BLaER1 (cell line): ENCODE data around the gene ORM1.
"Not testable (repeated sequence)": the region's sequence is repeated elsewhere in the genome, so short reads cannot be mapped to it uniquely, and the experiment has no call there.

ENCODE experiments used
- H3K27ac ChIP-seq: shearing (Covaris generic); formaldehyde crosslinking; 2 replicates; pipeline ENCODE4 v1.8.1; 2022
- H3K27me3 ChIP-seq: shearing (Covaris generic); formaldehyde crosslinking; 2 replicates; pipeline ENCODE4 v1.8.1; 2022
- H3K36me3 ChIP-seq: shearing (Covaris generic); formaldehyde crosslinking; 2 replicates; pipeline ENCODE4 v1.8.1; 2022
- H3K4me1 ChIP-seq: shearing (Covaris generic); formaldehyde crosslinking; 2 replicates; pipeline ENCODE4 v1.8.1; 2022
- H3K4me2 ChIP-seq: shearing (Covaris generic); formaldehyde crosslinking; 2 replicates; pipeline ENCODE4 v1.8.1; 2022
- H3K4me3 ChIP-seq: shearing (Covaris generic); formaldehyde crosslinking; 2 replicates; pipeline ENCODE4 v1.8.1; 2022
- H3K9ac ChIP-seq: shearing (Covaris generic); formaldehyde crosslinking; 2 replicates; pipeline ENCODE4 v1.8.1; 2022
- H3K9me3 ChIP-seq: shearing (Covaris generic); formaldehyde crosslinking; 2 replicates; pipeline ENCODE4 v1.8.1; 2022
- H4K20me1 ChIP-seq: shearing (Covaris generic); formaldehyde crosslinking; 2 replicates; pipeline ENCODE4 v1.8.1; 2022
- Cebpa-rat ChIP-seq: shearing (Covaris generic); IDR thresholded peaks from 2 replicates; pipeline ENCODE4 v1.8.1; 2022

The ORM1 gene

GRCh38 chr9:114314256-114314867, 8.5 kb upstream of the ORM1 start:
- Histone ChIP-seq H3K4me3 (no peak overlapping the region), H4K20me1 (no peaks in the 10 kb centered on the region), H3K9me3 (no peaks in the 10 kb centered on the region), H3K27ac (no peak overlapping the region), H3K4me2 (no peak overlapping the region), H3K4me1 (peaks cover 18% of the 10 kb centered on the region), H3K27me3 (no peaks in the 10 kb centered on the region), H3K36me3 (peaks cover 28% of the 10 kb centered on the region), H3K9ac (no peak overlapping the region)
- TF ChIP-seq Cebpa-rat, result no peak

GRCh38 chr9:114314881-114315722, 7.8 kb upstream of the ORM1 start:
- peaks cover 18% of the 10 kb centered on the region for H3K4me1 ChIP-seq
- no peak overlapping the region for H3K27ac ChIP-seq
- peaks cover 23% of the 10 kb centered on the region for H3K36me3 ChIP-seq
- H3K4me2 ChIP-seq, result no peak overlapping the region
- H3K4me3 ChIP-seq, result no peak overlapping the region
- H4K20me1 ChIP-seq, result no peaks in the 10 kb centered on the region
- no peak overlapping the region for H3K9ac ChIP-seq
- no peak for TF ChIP-seq Cebpa-rat
- no peaks in the 10 kb centered on the region for H3K9me3 ChIP-seq
- no peaks in the 10 kb centered on the region for H3K27me3 ChIP-seq

GRCh38 chr9:114315723-114316363, 7.1 kb upstream of the ORM1 start:
- H3K36me3 ChIP-seq, result peaks cover 16% of the 10 kb centered on the region

GRCh38 chr9:114316605-114317230, 6.2 kb upstream of the ORM1 start:
- Histone ChIP-seq H3K36me3 (peaks cover 8% of the 10 kb centered on the region; the same call in 1 of the 2 replicates), H3K9ac (no peak overlapping the region; the same call in 1 of the 2 replicates), H3K27me3 (no peaks in the 10 kb centered on the region), H3K4me3 (no peak overlapping the region), H3K4me2 (peak overlapping the region; percentile 21; the same call in 1 of the 2 replicates), H4K20me1 (no peaks in the 10 kb centered on the region), H3K9me3 (no peaks in the 10 kb centered on the region), H3K27ac (peak overlapping the region; percentile 28; the same call in 1 of the 2 replicates), H3K4me1 (peaks cover 18% of the 10 kb centered on the region)
- no peak for TF ChIP-seq Cebpa-rat

More at GRCh38 chr9:114315723-114316363, 7.1 kb upstream of the ORM1 start:
- Histone ChIP-seq H3K9me3 (no peaks in the 10 kb centered on the region), H3K4me3 (no peak overlapping the region), H3K27me3 (no peaks in the 10 kb centered on the region), H3K4me2 (no peak overlapping the region), H3K9ac (no peak overlapping the region), H4K20me1 (no peaks in the 10 kb centered on the region), H3K27ac (no peak overlapping the region), H3K4me1 (peaks cover 18% of the 10 kb centered on the region)
- TF ChIP-seq Cebpa-rat, result no peak

- no peaks in the 10 kb centered on the region for H4K20me1 ChIP-seq
- H3K4me3 ChIP-seq, result no peak overlapping the region
- H3K27me3 ChIP-seq, result no peaks in the 10 kb centered on the region
- peak overlapping the region; percentile 70 for H3K27ac ChIP-seq
- H3K9ac ChIP-seq, result no peak overlapping the region
- peak overlapping the region; percentile 26; the same call in 1 of the 2 replicates for H3K4me2 ChIP-seq
- H3K4me1 ChIP-seq, result peaks cover 18% of the 10 kb centered on the region
- no peaks in the 10 kb centered on the region for H3K36me3 ChIP-seq
- no peaks in the 10 kb centered on the region for H3K9me3 ChIP-seq
- TF ChIP-seq Cebpa-rat, result peak; percentile 85
These were observed 5.1 kb upstream of the ORM1 start for GRCh38 chr9:114317665-114318357.

- no peak overlapping the region; the same call in 1 of the 2 replicates for H3K4me2 ChIP-seq
- peak overlapping the region; percentile 70; the same call in 1 of the 2 replicates for H3K27ac ChIP-seq
These were observed 4.5 kb upstream of the ORM1 start for GRCh38 chr9:114318416-114318815.

GRCh38 chr9:114319147-114319546, 3.8 kb upstream of the ORM1 start:
- Histone ChIP-seq H4K20me1 (no peaks in the 10 kb centered on the region), H3K27me3 (no peaks in the 10 kb centered on the region), H3K27ac (no peak overlapping the region), H3K9me3 (no peaks in the 10 kb centered on the region), H3K4me1 (peaks cover 18% of the 10 kb centered on the region), H3K9ac (no peak overlapping the region), H3K4me2 (no peak overlapping the region), H3K4me3 (no peak overlapping the region), H3K36me3 (no peaks in the 10 kb centered on the region)
- TF ChIP-seq Cebpa-rat, result no peak

More at GRCh38 chr9:114318416-114318815, 4.5 kb upstream of the ORM1 start:
- Histone ChIP-seq H3K36me3 (no peaks in the 10 kb centered on the region), H3K27me3 (no peaks in the 10 kb centered on the region), H4K20me1 (no peaks in the 10 kb centered on the region), H3K4me3 (no peak overlapping the region), H3K9me3 (no peaks in the 10 kb centered on the region), H3K4me1 (peaks cover 18% of the 10 kb centered on the region), H3K9ac (no peak overlapping the region)
- TF ChIP-seq Cebpa-rat, result no peak

GRCh38 chr9:114320710-114321109, 2.2 kb upstream of the ORM1 start:
- H3K4me1 ChIP-seq, result peaks cover 18% of the 10 kb centered on the region
- H3K36me3 ChIP-seq, result not testable (repeated sequence)

GRCh38 chr9:114321759-114322158, 1.1 kb upstream of the ORM1 start:
- Histone ChIP-seq H4K20me1 (no peaks in the 10 kb centered on the region), H3K27me3 (no peaks in the 10 kb centered on the region), H3K4me2 (no peak overlapping the region), H3K9me3 (no peaks in the 10 kb centered on the region), H3K36me3 (no peaks in the 10 kb centered on the region), H3K27ac (no peak overlapping the region), H3K4me3 (no peak overlapping the region), H3K9ac (no peak overlapping the region), H3K4me1 (peaks cover 10% of the 10 kb centered on the region)
- no peak for TF ChIP-seq Cebpa-rat

More at GRCh38 chr9:114320710-114321109, 2.2 kb upstream of the ORM1 start:
- not testable (repeated sequence) for H3K4me3 ChIP-seq, H3K27ac ChIP-seq, H3K9me3 ChIP-seq, H3K4me2 ChIP-seq, H3K9ac ChIP-seq, H3K27me3 ChIP-seq, H4K20me1 ChIP-seq

- not testable (repeated sequence) for H3K4me2 ChIP-seq, H3K36me3 ChIP-seq, H3K4me3 ChIP-seq, H3K27ac ChIP-seq, H3K9ac ChIP-seq, H3K9me3 ChIP-seq, H4K20me1 ChIP-seq, H3K4me1 ChIP-seq, H3K27me3 ChIP-seq
These were observed 609 bp upstream of the ORM1 start for GRCh38 chr9:114322160-114322818.

GRCh38 chr9:114323849-114324248, 951 bp downstream of the ORM1 start:
- not testable (repeated sequence) for H3K4me1 ChIP-seq, H3K36me3 ChIP-seq, H3K27me3 ChIP-seq, H3K27ac ChIP-seq, H3K4me3 ChIP-seq, H4K20me1 ChIP-seq, H3K9ac ChIP-seq, H3K9me3 ChIP-seq, H3K4me2 ChIP-seq
